ENCODE data around the gene C6orf89. TPM values are rescaled to one million over a fixed set of nuclear protein-coding genes. Genes with fewer than 3 reads are reported as not detected.

Gene C6orf89
- total RNA-seq, 1 experiment from 2014 or later = 32.9 TPM

GRCh38 chr6:36973190-36973589, 87.4 kb downstream of the C6orf89 start:
- H4K20me1 ChIP-seq (ENCODE audit: insufficient read depth) = no peaks in the 10 kb centered on the region
- DNase-seq (ENCODE audit: low read depth, low spot score) = no peak
- peaks cover 70 to 93% of the 10 kb centered on the region in 2 experiments for H3K36me3 ChIP-seq (ENCODE audit: control insufficient read depth in 1 of 2, insufficient read depth in 2 of 2, low read length in 2 of 2)
- intact Hi-C loops (cut with micrococcal nuclease) = no loop called here
- CTCF ChIA-PET = no interaction called here
- no peak overlapping the region for H3K9ac ChIP-seq (ENCODE audit: low read length)
- no TSS peak for BruUV-seq (replicated peaks)
- no peak overlapping the region for H3K4me3 ChIP-seq (replicated peaks in 1 of 2; ENCODE audit: low read depth in 1 of 2, low read length in 2 of 2)
- TF ChIP-seq POLR2AphosphoS5 (IDR thresholded peaks at IDR 0.05; ENCODE audit: low read depth, low read length) = no peak
- no peak for TF ChIP-seq ZBTB33 (IDR thresholded peaks at IDR 0.05; ENCODE audit: extremely low read depth, insufficient replicate concordance, low read length)
- no peak overlapping the region for H2AFZ ChIP-seq (ENCODE audit: low read depth, low read length, poor library complexity, severe bottlenecking)
- H3K79me2 ChIP-seq (ENCODE audit: insufficient read depth, low read length) = peaks cover 6% of the 10 kb centered on the region
- POLR2A ChIA-PET = no interaction called here
- H3K27me3 ChIP-seq (ENCODE audit: insufficient read depth, low read length) = no peaks in the 10 kb centered on the region
- RAD21 ChIA-PET (ENCODE audit: low non-redundant PET in 1 of 2, low total read pairs in 2 of 2, uncharacterized antibody in 2 of 2, unreplicated experiment in 2 of 2) = no interaction called here
- no peak for ATAC-seq
- no peak overlapping the region for H3K27ac ChIP-seq (ENCODE audit: low read depth, low read length)
- no peaks in the 10 kb centered on the region for H3K9me2 ChIP-seq (ENCODE audit: insufficient read depth)
- H3K4me1 ChIP-seq (ENCODE audit: control insufficient read depth in 1 of 2, insufficient read depth in 2 of 2, low read length in 2 of 2) = no peaks in the 10 kb centered on the region
- H3K4me2 ChIP-seq (ENCODE audit: low read length) = no peak overlapping the region
- H3K9me3 ChIP-seq (ENCODE audit: control insufficient read depth in 1 of 2, insufficient read depth in 1 of 2, low read depth in 1 of 2, low read length in 2 of 2) = no peaks in the 10 kb centered on the region

- Histone ChIP-seq H3K9ac (ENCODE audit: low read length) (no peak overlapping the region), H3K27me3 (ENCODE audit: insufficient read depth, low read length) (no peaks in the 10 kb centered on the region), H3K79me2 (ENCODE audit: insufficient read depth, low read length) (peaks cover 10% of the 10 kb centered on the region), H3K36me3 (ENCODE audit: control insufficient read depth in 1 of 2, insufficient read depth in 2 of 2, low read length in 2 of 2) (peaks cover 72 to 90% of the 10 kb centered on the region in 2 experiments), H3K4me1 (ENCODE audit: control insufficient read depth in 1 of 2, insufficient read depth in 2 of 2, low read length in 2 of 2) (no peaks in the 10 kb centered on the region), H3K9me2 (ENCODE audit: insufficient read depth) (no peaks in the 10 kb centered on the region), H3K27ac (ENCODE audit: low read depth, low read length) (no peak overlapping the region), H4K20me1 (ENCODE audit: insufficient read depth) (no peaks in the 10 kb centered on the region), H3K4me3 (replicated peaks in 1 of 2; ENCODE audit: low read depth in 1 of 2, low read length in 2 of 2) (no peak overlapping the region), H2AFZ (ENCODE audit: low read depth, low read length, poor library complexity, severe bottlenecking) (no peak overlapping the region), H3K9me3 (ENCODE audit: control insufficient read depth in 1 of 2, insufficient read depth in 1 of 2, low read depth in 1 of 2, low read length in 2 of 2) (no peaks in the 10 kb centered on the region), H3K4me2 (ENCODE audit: low read length) (no peak overlapping the region)
- intact Hi-C loops (cut with micrococcal nuclease) = no loop called here
- ChIA-PET POLR2A (no interaction called here), CTCF (no interaction called here), RAD21 (ENCODE audit: low non-redundant PET in 1 of 2, low total read pairs in 2 of 2, uncharacterized antibody in 2 of 2, unreplicated experiment in 2 of 2) (no interaction called here)
- no peak for TF ChIP-seq YY1 (IDR thresholded peaks at IDR 0.05; ENCODE audit: extremely low read depth, insufficient replicate concordance, low read depth, low read length)
- no peak for TF ChIP-seq EZH2 (IDR thresholded peaks at IDR 0.05)
- TF ChIP-seq ZNF274 (IDR thresholded peaks at IDR 0.05; ENCODE audit: low read depth, low read length) = no peak
- TF ChIP-seq ZBTB33 (IDR thresholded peaks at IDR 0.05; ENCODE audit: extremely low read depth, insufficient replicate concordance, low read length) = no peak
- no peak for TF ChIP-seq MAX (IDR thresholded peaks at IDR 0.05)
- no peak for TF ChIP-seq ZFX (IDR thresholded peaks at IDR 0.05)
- no TSS peak for BruUV-seq (replicated peaks)
- no peak for DNase-seq (ENCODE audit: low read depth, low spot score)
- no peak for ATAC-seq
Observed at GRCh38 chr6:36973647-36974046, 87.9 kb downstream of the C6orf89 start.

Data from HCT116 (cell line).